ENCODE measurements around the gene SEC22C.

DNA sequence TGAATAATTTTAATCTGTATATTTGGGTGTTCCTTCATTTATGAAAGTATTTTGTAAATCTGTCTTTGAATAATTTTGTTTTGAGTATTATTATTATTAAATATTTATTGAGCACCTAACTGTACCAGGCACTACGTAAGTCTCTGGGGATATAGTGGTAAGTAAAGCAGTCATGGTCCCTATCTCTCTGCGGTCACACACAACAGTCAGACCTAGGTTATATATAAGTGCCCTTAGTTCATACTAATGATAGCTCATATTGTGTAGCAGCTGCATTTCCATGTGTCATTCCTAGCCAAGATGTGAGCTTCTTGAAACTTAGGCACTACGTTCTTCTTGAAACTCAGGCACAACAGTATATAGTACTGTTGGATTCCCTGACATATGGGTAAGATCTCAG lies 31.2 kb upstream of the SEC22C start:
- TF ChIP-seq SUZ12 (IDR thresholded peaks at IDR 0.05; ENCODE audit: extremely low read depth, insufficient read depth, insufficient read length) (no peak), YY1 (IDR thresholded peaks at IDR 0.05; ENCODE audit: insufficient read depth, insufficient read length) (no peak), ZNF274 (IDR thresholded peaks at IDR 0.05; ENCODE audit: low read depth, low read length) (no peak)
